Mesothelial cell of epicardium (in vitro differentiated cells): ENCODE data around the gene OR51A7. TPM values are rescaled to one million over a fixed set of nuclear protein-coding genes. Genes with fewer than 3 reads are reported as not detected.
"Not testable (repeated sequence)": the region's sequence is repeated elsewhere in the genome, so short reads cannot be mapped to it uniquely, and the experiment has no call there.

ENCODE experiments used
- DNase-seq, 2 experiments: peaks; one replicate each; pipeline ENCODE4 v3.0.0; 2021; ENCODE audit warnings: low spot score in 2 of 2; ENCODE audit not compliant: unreplicated experiment in 2 of 2
- H3K27ac Mint-ChIP-seq: 2 replicates; pipeline ENCODE4 v1.8.0; 2021; ENCODE audit warnings: mixed read lengths
- H3K27me3 Mint-ChIP-seq: 2 replicates; pipeline ENCODE4 v1.8.0; 2021; ENCODE audit warnings: low read depth, mixed read lengths
- H3K36me3 Mint-ChIP-seq: 2 replicates; pipeline ENCODE4 v1.8.0; 2021; ENCODE audit warnings: mixed read lengths
- H3K4me1 Mint-ChIP-seq: 2 replicates; pipeline ENCODE4 v1.8.0; 2021; ENCODE audit warnings: mixed read lengths
- H3K4me3 Mint-ChIP-seq: 2 replicates; pipeline ENCODE4 v1.8.0; 2021; ENCODE audit warnings: mild to moderate bottlenecking, moderate library complexity, mixed read lengths
- H3K9me3 Mint-ChIP-seq: 2 replicates; pipeline ENCODE4 v1.8.0; 2021; ENCODE audit warnings: mixed read lengths
- total RNA-seq: library from RNA; stranded (reverse); gene quantifications from 3 replicates; pipeline ENCODE4 v1.2.1, GENCODE V29; 2021
- TF ChIP-seq, protein P1 (sequence below): fragments of 200-600 bp; sonication (generic); IDR thresholded peaks from one replicate; pipeline ENCODE4 v1.5.0; 2021; ENCODE audit warnings: antibody characterized with exemption; ENCODE audit not compliant: unreplicated experiment

Gene OR51A7
- total RNA-seq, 1 donor from 2014 or later, result not detected

DNA sequence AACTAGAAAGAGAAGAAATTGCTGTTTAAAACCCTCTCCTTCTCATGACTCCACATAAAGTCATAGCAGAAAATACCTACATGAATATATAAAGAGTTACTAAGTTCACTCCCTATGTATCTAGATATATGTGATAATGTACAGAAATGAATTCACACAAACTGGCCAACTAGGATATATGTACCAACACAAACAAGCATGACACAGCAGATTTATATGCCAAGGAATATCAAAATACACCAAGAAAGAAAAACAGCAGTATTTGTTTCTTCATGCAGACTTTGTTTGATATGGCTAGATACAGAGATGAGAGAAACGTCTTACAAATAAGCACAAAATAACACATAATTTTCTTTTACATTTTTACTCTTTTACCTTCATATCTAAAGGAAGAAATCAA lies 18.7 kb downstream of the OR51A7 start:
- Mint-ChIP-seq H3K36me3 (no peaks in the 10 kb centered on the region), H3K4me1 (no peaks in the 10 kb centered on the region)

DNA sequence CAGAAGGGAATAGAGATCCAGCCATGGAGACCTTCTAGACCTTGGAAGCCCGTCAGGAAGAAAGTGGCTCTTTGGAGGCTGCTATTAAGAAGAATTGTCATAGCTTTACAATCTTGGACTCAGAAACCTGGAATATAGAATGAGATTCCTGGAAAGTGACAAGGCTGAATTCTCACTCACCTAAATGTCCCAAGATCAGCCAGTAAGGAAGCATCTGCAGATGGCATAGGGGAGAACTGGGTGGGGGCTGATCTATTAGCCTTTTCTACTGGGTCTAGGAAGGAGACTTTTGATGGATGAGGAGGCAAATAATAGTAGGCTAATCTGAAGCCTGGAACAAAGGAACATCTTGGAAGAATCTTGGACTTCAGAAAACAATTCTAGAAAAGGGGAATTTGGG lies 20.7 kb downstream of the OR51A7 start, which contains the start of gene OR51G1:
TSS of gene OR51G1 (minus strand) at position 101 of the 400 bp plus-strand sequence. CDS start at position 101, 0 bp downstream.
- Mint-ChIP-seq H3K9me3 (no peaks in the 10 kb centered on the region), H3K27ac (no peak within 1 kb of the TSS), H3K4me1 (no peaks in the 10 kb centered on the region), H3K4me3 (no peak within 1 kb of the TSS), H3K36me3 (no peaks in the 10 kb centered on the region), H3K27me3 (peaks cover 29% of the 10 kb centered on the region)
- TF ChIP-seq, protein P1, sequence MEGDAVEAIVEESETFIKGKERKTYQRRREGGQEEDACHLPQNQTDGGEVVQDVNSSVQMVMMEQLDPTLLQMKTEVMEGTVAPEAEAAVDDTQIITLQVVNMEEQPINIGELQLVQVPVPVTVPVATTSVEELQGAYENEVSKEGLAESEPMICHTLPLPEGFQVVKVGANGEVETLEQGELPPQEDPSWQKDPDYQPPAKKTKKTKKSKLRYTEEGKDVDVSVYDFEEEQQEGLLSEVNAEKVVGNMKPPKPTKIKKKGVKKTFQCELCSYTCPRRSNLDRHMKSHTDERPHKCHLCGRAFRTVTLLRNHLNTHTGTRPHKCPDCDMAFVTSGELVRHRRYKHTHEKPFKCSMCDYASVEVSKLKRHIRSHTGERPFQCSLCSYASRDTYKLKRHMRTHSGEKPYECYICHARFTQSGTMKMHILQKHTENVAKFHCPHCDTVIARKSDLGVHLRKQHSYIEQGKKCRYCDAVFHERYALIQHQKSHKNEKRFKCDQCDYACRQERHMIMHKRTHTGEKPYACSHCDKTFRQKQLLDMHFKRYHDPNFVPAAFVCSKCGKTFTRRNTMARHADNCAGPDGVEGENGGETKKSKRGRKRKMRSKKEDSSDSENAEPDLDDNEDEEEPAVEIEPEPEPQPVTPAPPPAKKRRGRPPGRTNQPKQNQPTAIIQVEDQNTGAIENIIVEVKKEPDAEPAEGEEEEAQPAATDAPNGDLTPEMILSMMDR, result no peak
- DNase-seq, result no peak

More for the DNA sequence above, 18.7 kb downstream of the OR51A7 start:
- no peak overlapping the region for H3K4me3 Mint-ChIP-seq
- no peaks in the 10 kb centered on the region for H3K9me3 Mint-ChIP-seq
- no peak for DNase-seq
- TF ChIP-seq, protein P1, result no peak
- peaks cover 29% of the 10 kb centered on the region for H3K27me3 Mint-ChIP-seq
- H3K27ac Mint-ChIP-seq, result no peak overlapping the region

DNA sequence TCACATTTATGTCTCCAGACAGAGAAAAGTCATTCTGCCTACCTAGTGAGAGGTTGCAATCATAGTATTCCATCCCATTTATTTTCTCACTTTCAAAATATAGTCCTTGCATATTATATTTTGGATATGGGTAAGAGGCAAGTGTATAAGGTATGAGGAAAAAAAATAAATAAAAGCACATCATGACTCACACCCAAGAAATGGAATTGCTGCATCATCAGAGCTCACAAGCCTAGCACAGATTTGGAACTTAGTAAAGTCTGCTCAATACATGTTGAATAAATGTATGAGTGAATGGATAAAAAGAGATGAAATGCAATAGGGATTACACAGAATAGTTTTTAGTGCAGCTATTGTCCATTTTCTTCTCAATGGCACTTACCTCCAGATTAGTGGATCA lies 23.0 kb downstream of the OR51A7 start:
- H3K9me3 Mint-ChIP-seq, result no peaks in the 10 kb centered on the region
- TF ChIP-seq, protein P1, result no peak
- DNase-seq, result no peak
- no peaks in the 10 kb centered on the region for H3K36me3 Mint-ChIP-seq
- H3K4me1 Mint-ChIP-seq, result no peaks in the 10 kb centered on the region
- H3K27ac Mint-ChIP-seq, result no peak overlapping the region
- H3K27me3 Mint-ChIP-seq, result peaks cover 28% of the 10 kb centered on the region
- no peak overlapping the region for H3K4me3 Mint-ChIP-seq

DNA sequence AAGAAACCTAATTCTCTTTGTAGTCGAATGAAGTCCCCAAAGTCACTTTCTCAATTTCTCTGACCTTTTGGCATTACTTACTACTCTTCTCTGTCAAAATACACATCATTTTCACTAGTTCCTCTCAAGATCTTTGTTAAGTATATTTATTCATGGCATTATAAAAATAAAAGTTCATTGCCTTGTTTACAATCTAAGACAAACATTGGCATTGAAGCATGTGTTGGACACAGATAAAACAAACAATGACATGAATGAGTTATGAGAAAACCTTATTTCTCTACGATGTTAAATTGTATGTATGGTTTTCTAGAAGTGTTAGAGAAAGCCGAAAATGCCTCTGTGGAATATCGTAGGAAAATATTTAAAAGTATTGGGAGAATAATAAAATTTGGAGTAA lies 29.2 kb downstream of the OR51A7 start:
- Mint-ChIP-seq H3K4me1 (no peaks in the 10 kb centered on the region), H3K4me3 (no peak overlapping the region), H3K27ac (no peak overlapping the region), H3K36me3 (no peaks in the 10 kb centered on the region), H3K9me3 (no peaks in the 10 kb centered on the region), H3K27me3 (peaks cover 6% of the 10 kb centered on the region)
- no peak for DNase-seq
- TF ChIP-seq, protein P1, result no peak

DNA sequence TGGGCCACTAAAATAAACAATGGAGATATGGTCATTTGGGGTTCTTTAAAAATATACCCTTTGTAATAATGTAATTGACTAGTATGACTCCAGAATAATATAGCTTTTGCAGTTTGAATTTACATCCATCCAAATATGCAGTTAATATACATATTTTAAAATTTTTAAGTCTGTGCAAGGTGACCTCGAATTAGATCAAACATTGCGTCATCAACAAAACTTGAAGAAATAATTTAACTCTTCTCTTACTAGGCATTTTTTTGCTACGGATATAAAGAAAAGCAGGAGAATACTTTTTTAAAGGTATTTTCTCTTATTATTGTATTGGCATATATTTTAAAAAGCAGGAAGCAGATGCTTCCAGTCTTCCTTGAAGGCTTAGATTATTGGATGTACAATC lies 33.2 kb downstream of the OR51A7 start:
- Mint-ChIP-seq H3K36me3 (no peaks in the 10 kb centered on the region), H3K4me1 (no peaks in the 10 kb centered on the region), H3K27me3 (peaks cover 13% of the 10 kb centered on the region), H3K27ac (no peak overlapping the region), H3K9me3 (no peaks in the 10 kb centered on the region), H3K4me3 (no peak overlapping the region)
- TF ChIP-seq, protein P1, result no peak
- DNase-seq, result no peak

DNA sequence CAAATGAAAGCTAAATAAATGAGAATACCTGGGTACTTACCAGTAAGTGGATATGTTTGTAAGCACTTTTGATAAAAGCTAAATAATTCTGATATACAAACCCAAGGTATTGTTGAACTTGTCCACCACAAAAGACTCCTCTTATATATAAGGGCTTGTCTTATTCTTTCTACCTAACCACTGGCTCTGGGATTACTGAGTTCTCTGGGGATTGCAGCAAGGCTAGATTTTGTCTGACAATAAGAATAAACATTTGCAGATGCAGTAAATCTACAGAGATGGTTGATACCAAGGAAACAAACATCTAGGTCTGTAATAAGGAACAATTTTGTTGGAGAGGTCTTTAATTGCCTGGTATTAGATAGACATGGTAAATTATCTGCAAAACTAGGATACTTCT lies 43.9 kb downstream of the OR51A7 start, which contains the start of gene OR51A4:
TSS of gene OR51A4 (minus strand) at position 101 of the 400 bp plus-strand sequence. CDS start 505 bp downstream, outside the sequence.
- H3K27ac Mint-ChIP-seq, result no peak within 1 kb of the TSS
- H3K9me3 Mint-ChIP-seq, result no peaks in the 10 kb centered on the region
- no peak within 1 kb of the TSS for H3K4me3 Mint-ChIP-seq
- no peak for DNase-seq
- TF ChIP-seq, protein P1, result no peak
- no peaks in the 10 kb centered on the region for H3K36me3 Mint-ChIP-seq
- no peaks in the 10 kb centered on the region for H3K4me1 Mint-ChIP-seq
- H3K27me3 Mint-ChIP-seq, result peaks cover 25% of the 10 kb centered on the region

DNA sequence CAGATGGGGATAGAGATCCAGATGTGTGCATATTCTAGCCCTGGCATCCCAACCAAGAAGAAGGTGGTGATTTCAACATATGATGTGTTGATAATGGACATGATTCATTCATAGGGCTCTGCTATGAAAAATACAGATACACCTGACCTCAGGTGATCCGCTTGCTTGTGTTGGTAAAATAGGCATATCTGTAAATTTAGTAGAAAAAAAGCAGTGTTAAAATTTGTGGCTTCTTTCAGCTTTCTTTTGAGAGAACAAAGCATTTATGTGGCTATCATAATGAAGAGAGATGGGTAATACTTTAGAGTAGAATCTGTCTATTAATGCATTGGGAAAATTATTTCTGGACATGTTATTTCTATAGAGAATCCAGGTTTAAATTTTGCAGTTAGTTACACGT lies 52.0 kb downstream of the OR51A7 start, which contains the start of gene OR51A2:
TSS of gene OR51A2 (minus strand) at position 101 of the 400 bp plus-strand sequence. CDS start at position 101, 0 bp downstream.
- H3K27me3 Mint-ChIP-seq, result peaks cover 38% of the 10 kb centered on the region
- H3K27ac Mint-ChIP-seq, DNase-seq, H3K9me3 Mint-ChIP-seq, H3K4me1 Mint-ChIP-seq, H3K36me3 Mint-ChIP-seq, H3K4me3 Mint-ChIP-seq: not testable (repeated sequence)
